ENCODE results near the gene TMEM72.

GRCh38 chr10:44932517-44933450, 21.6 kb downstream of the TMEM72 start:
- no peak for TF ChIP-seq ZNF274 (IDR thresholded peaks at IDR 0.05; ENCODE audit: low read depth, low read length)
- TF ChIP-seq YY1 (IDR thresholded peaks at IDR 0.05; ENCODE audit: insufficient read depth, insufficient read length) = no peak
